ENCODE measurements around the gene ADGRL1. TPM values are rescaled to one million over a fixed set of nuclear protein-coding genes. Genes with fewer than 3 reads are reported as not detected.
A peak's percentile ranks its signal among the peaks of the same experiment; 100 is the strongest.

ADGRL1 gene
- polyA plus RNA-seq, 1 experiment, result 2.0 TPM

DNA sequence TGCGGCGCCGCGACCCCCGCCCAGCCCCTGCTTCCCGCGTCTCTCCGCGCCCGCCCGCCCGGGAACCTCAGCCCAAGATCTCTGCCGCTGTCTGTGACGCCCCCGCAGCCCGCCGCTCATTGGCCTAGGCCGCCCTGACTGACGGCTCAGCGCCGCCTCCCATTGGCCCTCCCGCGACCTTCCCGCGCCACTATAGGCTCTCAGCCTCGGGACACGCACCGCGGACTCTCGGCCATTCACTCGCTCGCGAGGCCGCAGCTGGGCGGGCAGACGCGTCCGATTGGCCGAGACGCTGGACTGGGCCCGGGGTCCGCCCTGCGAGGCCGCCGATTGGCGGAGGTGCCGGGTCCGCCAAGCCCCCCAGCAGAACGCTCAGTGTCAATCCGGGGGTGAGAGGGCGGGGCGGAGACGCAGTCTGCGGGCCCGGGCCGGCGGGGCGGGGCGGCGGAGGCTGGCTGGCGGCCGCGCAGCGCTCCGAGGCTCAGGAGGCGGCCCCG is 88.3 kb downstream of the ADGRL1 start, which contains the start of gene PRKACA:
PRKACA (minus strand) TSS at position 95 of the 497 bp plus-strand sequence. CDS start 215 bp downstream, outside the sequence.
- POLR2A ChIA-PET, result interaction anchor here (0.5 to 1.2 kb wide), 4 partner anchors 12 to 287 kb away, joined by 3 to 6 read pairs (median 5); partner anchors contain the start of gene ASF1B

DNA sequence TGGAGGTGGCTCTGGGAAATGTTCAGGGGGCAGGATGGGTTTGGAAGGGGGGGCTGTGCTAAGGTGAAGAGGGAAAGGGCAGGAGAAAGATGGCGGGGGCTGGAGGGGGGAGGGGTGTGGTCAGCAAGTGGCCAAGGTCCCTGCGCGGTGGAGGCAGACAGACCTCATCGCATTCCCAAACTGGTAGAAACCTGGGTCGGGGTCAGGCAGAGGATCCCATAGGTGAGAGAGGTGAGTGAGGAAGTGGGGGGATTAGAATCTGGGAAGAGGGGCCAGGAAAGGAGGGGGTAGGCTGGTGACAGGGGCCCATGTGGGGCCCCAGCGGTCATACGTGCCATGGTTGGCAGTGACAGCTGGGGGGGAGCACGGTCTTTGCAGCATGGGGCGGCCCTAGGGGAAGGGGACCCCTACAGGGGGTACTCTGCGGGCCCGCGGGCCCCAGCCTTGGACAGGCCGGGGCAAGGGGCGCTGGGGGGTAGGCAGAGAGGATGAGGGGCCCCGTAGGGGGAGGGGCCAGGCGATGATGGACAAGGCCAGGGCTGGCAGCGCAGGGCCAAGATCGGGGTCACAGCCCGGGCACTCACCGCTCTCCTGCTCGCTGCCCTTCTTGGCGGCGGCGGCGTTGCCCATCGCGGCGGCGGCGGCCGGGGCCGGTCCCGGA is 88.9 kb downstream of the ADGRL1 start:
- Histone ChIP-seq H3K9me3 (ENCODE audit: control insufficient read depth, insufficient read depth, low read length) (no peaks in the 10 kb centered on the region; the same call in 1 of the 2 replicates), H3K27me3 (ENCODE audit: control insufficient read depth, insufficient read depth, low read length) (no peaks in the 10 kb centered on the region), H3K27ac (ENCODE audit: low read depth, low read length) (no peak overlapping the region), H3K4me3 (ENCODE audit: low read depth, low read length) (peak overlapping the region; percentile 81)
- ChIA-PET POLR2A (interaction anchor here (1.0 to 1.2 kb wide), 3 partner anchors 13 to 36 kb away, joined by 3 to 6 read pairs (median 5); partner anchors contain the start of gene ASF1B), CTCF (interaction anchor here (0.7 kb wide), 1 partner anchor 18 kb away, joined by 4 read pairs; no protein-coding TSS in a partner anchor)
- DNase-seq (ENCODE audit: low read depth, low spot score), result no peak
- TF ChIP-seq, protein P1, sequence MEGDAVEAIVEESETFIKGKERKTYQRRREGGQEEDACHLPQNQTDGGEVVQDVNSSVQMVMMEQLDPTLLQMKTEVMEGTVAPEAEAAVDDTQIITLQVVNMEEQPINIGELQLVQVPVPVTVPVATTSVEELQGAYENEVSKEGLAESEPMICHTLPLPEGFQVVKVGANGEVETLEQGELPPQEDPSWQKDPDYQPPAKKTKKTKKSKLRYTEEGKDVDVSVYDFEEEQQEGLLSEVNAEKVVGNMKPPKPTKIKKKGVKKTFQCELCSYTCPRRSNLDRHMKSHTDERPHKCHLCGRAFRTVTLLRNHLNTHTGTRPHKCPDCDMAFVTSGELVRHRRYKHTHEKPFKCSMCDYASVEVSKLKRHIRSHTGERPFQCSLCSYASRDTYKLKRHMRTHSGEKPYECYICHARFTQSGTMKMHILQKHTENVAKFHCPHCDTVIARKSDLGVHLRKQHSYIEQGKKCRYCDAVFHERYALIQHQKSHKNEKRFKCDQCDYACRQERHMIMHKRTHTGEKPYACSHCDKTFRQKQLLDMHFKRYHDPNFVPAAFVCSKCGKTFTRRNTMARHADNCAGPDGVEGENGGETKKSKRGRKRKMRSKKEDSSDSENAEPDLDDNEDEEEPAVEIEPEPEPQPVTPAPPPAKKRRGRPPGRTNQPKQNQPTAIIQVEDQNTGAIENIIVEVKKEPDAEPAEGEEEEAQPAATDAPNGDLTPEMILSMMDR (IDR thresholded peaks at IDR 0.05; ENCODE audit: low read depth, low read length), result no peak

More for the DNA sequence above, 88.3 kb downstream of the ADGRL1 start, which contains the start of gene PRKACA:
- Histone ChIP-seq H3K9me3 (ENCODE audit: control insufficient read depth, insufficient read depth, low read length) (no peaks in the 10 kb centered on the region; the same call in 1 of the 2 replicates), H3K4me3 (ENCODE audit: low read depth, low read length) (peak within 1 kb of the TSS; percentile 81), H3K27me3 (ENCODE audit: control insufficient read depth, insufficient read depth, low read length) (no peaks in the 10 kb centered on the region), H3K27ac (ENCODE audit: low read depth, low read length) (peak within 1 kb of the TSS; percentile 97)
- CTCF ChIA-PET, result interaction anchor here (0.7 kb wide), 1 partner anchor 18 kb away, joined by 4 read pairs; no protein-coding TSS in a partner anchor
- TF ChIP-seq, protein P1 (IDR thresholded peaks at IDR 0.05; ENCODE audit: low read depth, low read length), result no peak
- DNase-seq (ENCODE audit: low read depth, low spot score), result peak; percentile 98

DNA sequence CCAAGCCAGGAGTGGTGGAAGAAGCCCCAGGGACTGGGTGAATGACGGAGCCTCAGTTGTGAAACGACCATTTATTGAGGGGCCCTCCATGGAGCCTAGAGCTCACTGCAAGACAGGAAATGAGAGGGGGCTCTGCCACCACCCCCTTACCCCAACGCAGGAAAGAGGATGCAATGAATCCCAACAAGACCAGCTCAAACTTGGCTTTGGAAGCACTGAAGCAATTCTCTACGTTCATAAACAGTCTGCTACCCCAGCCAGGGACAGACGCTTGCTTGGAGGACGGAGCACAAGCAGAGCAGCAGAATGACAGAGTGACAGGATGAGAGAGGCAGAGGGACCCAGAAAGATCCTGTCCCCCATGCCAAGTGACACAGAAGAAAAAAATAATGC is 89.4 kb downstream of the ADGRL1 start:
- DNase-seq (ENCODE audit: low read depth, low spot score), result no peak
- H3K9me3 ChIP-seq (ENCODE audit: control insufficient read depth, insufficient read depth, low read length), result no peaks in the 10 kb centered on the region; the same call in 1 of the 2 replicates
- TF ChIP-seq, protein P1 (IDR thresholded peaks at IDR 0.05; ENCODE audit: low read depth, low read length), result no peak
- H3K27me3 ChIP-seq (ENCODE audit: control insufficient read depth, insufficient read depth, low read length), result no peaks in the 10 kb centered on the region
- peak overlapping the region; percentile 81 for H3K4me3 ChIP-seq (ENCODE audit: low read depth, low read length)
- CTCF ChIA-PET, result interaction anchor here (1.5 to 3.0 kb wide), 3 partner anchors 20 to 44 kb away, joined by 3 to 18 read pairs (median 5); partner anchors contain the start of genes ASF1B and MISP3
- H3K27ac ChIP-seq (ENCODE audit: low read depth, low read length), result no peak overlapping the region
- POLR2A ChIA-PET, result no interaction called here

- no peak for DNase-seq (ENCODE audit: low read depth, low spot score)
- TF ChIP-seq, protein P1 (IDR thresholded peaks at IDR 0.05; ENCODE audit: low read depth, low read length), result no peak
- POLR2A ChIA-PET, result no interaction called here
- no peak overlapping the region for H3K4me3 ChIP-seq (ENCODE audit: low read depth, low read length)
- H3K27me3 ChIP-seq (ENCODE audit: control insufficient read depth, insufficient read depth, low read length), result no peaks in the 10 kb centered on the region
- no peak overlapping the region for H3K27ac ChIP-seq (ENCODE audit: low read depth, low read length)
- CTCF ChIA-PET, result interaction anchor here (1.0 to 3.0 kb wide), 5 partner anchors 21 to 235 kb away, joined by 3 to 18 read pairs (median 4); partner anchors contain the start of genes ASF1B and MISP3
- H3K9me3 ChIP-seq (ENCODE audit: control insufficient read depth, insufficient read depth, low read length), result no peaks in the 10 kb centered on the region; the same call in 1 of the 2 replicates
Observed at GRCh38 chr19:14115756-14116155, 90.2 kb downstream of the ADGRL1 start.
